HG02623 (cell line): Measurements from ENCODE around the gene FBXO24.
"Not testable (repeated sequence)": the region's sequence is repeated elsewhere in the genome, so short reads cannot be mapped to it uniquely, and the experiment has no call there.

ENCODE experiments used
- ATAC-seq: cut with Tn5 transposase; IDR thresholded peaks from one replicate; pipeline ENCODE4 v1.9.1; 2021; ENCODE audit warnings: moderate library complexity; ENCODE audit not compliant: unreplicated experiment

FBXO24 gene

DNA sequence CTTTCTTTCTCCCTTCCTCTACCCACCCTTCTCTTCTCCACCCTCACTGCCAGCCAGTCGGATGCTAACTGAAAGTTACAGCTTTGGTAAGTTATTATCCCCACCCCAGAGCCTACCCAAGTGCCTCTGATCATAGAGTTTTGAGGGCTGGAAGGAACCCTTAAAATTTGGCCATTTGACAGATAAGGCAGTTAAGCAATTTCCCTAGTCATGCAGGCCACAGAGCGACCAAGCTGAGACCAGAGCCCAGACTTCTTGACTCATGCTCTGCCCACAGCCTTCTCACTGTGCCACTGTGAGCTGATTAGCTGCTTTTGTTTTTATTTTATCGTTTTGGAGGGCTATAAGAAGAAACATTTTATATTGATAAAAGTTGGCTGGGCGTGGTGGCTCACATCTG is 29.6 kb upstream of the FBXO24 start:
- ATAC-seq: no peak

DNA sequence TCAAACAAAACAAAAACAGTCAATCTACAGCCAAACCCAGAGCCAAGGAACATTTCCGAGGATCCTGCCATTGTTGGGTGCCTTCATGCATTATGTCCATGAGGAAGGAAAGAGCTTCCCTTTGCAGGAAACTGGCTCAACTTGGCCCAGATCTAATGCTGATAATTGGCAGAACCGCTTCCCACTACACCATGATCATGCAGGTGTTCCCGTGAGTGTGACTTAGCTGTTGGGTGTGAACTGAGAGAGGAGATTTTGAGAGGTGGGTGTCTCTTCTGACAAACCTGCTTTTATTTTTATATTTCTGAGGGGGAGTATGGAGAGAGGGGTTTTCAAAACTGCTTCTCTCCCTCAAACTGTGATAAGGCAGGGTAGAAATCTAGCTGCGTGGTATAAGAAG is 27.0 kb upstream of the FBXO24 start:
- ATAC-seq: no peak

DNA sequence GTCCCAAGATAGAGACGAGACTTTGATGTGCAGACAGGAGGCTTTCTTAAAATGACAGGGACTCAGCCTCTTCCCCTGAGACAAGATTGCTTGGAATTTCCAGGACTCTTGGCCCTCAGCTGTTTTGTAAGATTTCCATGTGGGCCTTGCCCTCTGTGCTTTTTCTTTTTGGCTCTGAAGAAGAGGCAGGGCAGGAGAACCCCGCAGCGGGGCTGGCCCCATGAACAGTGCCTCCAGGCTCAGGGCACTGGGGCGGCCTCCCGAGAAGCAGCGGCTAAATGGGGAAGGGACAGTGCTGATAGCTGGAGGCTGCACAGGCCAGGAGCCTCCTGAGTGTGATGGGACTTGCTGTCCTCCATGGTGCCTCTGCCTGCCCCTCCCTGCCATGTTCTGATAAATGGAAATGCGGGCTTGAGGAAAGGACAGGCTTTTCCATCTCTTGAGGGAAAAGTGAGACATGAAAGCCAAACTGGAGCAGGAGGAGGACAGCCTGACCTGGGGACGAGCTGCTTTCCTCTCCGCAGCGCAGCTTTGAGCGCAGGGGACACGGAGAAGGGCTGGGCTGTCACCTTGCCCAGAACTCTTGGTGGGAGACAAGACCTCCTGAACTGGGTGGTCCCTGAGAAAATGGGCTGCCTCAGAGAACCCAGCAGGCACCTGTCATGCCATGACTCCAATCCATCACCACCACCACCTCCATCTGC is 24.5 kb upstream of the FBXO24 start:
- ATAC-seq: no peak

DNA sequence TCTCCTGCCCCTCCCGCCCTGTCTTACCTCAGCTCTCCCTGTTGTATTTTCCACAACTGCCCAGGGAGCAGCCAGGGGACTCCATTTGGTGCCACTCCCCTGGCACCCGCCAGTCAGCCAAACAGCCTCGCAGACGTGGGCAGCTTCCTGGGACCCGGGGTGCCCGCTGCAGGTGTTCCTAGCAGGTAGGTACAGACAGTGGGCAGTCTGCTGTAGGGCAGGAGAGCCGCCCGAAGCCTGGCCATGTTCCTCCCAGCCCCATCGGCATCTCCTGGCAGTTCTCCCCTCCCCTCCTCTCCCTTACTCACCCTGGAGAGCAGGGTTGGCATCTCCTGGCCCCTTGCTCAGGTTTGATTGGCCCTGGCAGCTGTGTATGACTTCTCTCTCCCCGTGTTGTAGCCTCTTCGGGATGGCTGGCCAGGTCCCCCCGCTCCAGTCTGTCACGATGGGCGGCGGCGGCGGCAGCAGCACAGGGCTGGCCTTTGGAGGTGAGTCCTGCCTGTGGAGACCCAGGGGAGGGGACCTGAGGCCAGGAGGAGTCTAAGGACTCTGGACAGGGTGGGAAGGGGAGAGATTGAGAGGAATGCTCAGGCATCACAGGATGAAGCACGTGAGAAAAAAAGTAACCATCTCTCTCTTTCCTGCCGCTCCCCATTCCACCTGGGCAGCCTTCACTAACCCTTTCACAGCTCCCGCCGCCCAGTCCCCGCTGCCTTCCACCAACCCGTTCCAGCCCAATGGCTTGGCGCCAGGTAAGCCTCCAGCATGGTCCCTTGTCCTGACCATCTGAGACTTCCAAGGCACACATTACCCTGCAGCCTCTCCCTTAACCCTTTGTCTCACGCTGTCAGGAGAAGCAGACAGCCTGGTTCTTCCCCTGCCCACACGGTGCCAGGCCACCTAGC is 23.7 kb upstream of the FBXO24 start:
- no peak for ATAC-seq

DNA sequence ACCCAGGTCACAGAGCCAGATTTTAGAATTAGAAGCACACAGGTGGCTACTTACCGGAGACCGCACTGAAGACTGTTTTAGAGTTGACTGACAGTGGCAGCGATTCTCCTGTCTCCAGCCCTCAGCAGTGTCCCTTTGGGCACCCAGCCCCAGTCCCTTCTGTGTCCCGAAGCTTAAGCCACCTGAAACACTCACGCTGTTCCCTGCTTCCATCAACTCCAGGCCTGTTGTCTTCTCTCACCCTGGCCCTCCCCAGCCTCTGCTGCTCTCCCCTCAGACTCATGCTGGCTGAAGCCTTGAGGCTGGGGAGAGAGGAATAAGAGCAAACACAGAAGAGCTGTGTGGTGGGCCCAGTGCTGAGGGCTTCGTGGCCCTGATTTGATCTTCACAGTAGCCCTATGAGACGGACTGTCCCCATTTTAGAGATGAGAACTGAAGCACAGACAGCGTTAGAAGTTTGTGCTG is 23.0 kb upstream of the FBXO24 start:
- ATAC-seq: no peak

DNA sequence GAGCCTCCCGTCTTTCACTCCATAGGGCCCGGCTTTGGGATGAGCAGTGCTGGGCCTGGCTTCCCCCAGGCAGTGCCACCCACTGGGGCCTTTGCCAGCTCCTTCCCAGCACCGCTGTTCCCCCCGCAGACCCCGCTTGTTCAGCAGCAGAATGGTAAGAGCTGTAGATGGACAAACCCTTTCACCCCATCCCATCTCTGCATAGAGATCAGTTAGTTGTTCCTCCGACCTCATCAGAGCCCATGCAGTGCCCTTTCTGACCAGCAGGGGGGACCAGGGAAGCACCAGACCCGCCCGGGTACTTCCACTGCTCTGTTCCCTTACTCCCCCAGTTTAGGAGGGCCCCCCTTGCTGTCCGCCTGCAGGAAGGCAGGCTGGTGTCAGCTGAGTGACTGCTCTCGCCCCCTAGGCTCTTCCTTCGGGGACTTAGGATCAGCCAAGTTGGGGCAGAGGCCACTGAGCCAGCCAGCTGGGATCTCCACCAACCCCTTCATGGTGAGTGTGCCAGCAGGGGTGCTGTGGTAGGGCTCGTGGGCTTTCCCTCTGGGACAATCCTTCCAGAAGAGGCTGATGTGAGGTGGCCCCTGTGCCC is 22.2 kb upstream of the FBXO24 start:
- ATAC-seq: no peak

DNA sequence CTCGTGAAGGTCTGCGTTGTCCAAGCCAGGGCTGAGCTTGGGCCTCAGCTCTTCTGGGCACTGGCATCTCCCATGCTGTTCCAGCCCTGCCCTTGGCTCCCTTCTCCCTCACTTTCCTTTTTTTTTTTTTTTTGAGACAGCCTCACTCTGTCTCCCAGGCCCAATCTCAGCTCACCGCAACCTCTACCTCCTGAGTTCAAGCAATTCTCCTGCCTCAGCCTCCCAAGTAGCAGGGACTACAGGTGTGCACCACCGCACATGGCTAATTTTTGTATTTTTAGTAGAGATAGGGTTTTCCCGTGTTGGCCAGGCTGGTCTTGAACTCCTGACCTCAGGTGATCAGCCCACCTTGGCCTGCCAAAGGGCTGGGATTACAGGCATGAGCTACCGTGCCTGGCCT is 21.7 kb upstream of the FBXO24 start:
- not testable (repeated sequence) for ATAC-seq

DNA sequence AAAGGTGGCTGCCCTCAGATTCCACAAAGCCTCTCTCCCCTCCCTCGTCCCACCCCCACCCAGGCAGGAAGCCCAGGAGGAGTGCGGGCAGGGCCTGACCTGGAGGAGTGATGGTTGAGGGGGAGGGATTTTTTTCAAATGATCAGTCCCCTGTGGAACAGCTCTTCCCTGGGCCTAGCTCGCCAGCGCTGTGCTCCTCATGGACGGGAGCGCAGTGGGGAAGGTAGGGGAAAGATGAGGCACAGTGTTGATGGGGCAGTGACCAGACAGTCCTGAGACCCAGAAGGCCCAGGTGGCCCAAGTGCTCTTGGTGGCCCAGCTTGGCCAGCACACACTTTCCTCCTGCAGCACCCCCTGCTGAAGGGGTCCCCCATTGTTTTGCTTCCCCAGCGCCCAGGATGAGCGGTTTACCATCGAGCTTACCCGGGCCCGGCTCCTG is 21.0 kb upstream of the FBXO24 start:
- no peak for ATAC-seq

DNA sequence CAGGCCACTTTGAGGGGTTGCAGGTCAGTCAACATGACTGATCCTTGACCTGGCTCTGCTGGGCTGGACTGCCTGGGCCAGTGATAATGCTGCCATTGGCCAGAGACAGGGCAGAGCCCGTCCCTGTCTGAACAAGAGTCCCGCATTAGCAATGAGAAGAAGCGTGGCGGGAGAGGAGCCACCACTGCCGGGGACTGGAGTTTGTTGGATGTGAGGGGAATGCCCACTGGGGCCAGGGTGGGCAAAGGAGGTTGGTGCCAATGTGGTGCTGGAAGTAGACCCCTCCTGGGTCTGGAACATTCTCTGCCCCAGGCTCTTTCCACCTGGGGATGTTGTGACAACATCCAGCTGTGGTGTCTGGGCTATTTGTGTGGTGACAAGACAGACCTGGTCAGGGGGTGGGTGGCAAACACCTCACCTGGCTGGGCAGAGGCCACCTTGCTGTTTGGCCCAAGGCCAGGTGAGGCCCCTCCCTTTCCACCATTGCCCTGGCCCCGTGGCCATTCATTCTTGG is 20.1 kb upstream of the FBXO24 start:
- no peak for ATAC-seq

DNA sequence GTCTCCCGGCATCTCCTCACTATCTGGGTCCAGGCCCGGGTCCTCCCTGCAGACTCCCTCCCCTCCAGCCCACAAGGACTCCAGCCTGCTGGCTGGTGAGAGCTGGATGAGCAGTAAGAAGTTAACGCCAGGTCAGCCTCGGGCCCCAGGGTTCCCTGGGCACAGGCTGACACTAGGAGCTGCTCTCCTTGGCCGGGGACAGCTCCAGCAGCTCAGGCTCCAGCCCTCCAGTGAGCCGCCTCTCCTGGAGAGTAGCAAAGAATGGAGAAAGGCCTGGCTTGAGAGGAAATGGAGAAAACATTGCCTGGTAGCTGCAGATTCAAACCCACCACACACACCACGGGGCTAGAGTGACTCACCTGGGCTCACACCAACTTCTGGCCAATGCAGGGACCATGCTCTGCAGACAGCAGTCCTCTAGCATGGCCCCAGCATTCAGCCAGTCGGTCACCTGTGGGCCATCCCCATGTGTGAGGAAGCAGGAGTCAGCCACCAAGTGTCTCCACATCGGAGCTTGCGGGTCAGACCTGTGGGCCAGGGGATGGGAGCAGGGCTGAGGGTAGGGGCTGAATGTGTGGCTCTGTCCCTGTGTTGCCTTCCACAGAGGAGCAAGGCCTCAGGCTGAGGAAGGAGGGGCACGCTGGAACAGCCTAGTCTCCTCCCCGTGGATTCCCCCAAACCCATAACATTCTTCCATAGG is 18.9 kb upstream of the FBXO24 start:
- no peak for ATAC-seq

DNA sequence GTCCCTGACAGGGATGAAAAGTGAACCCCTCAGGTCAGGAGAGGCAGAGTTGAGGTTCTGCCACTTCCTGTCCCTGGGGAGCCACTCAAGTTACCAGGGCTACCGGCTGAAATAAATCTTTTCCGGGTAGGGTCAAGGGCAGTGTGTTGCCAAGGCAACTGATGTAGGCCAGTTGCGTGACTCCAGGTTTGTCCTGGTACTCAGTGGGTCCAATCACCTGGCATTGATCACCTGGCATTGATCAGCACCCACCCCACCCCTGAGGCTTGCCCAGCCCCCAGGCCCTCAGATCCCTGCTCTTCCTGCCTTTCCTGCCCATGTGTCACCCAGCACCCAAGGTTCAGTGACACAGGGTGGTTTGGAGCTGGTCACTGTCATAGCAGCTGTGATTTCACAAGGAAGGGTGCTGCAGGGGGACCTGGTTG is 18.4 kb upstream of the FBXO24 start:
- ATAC-seq: no peak

DNA sequence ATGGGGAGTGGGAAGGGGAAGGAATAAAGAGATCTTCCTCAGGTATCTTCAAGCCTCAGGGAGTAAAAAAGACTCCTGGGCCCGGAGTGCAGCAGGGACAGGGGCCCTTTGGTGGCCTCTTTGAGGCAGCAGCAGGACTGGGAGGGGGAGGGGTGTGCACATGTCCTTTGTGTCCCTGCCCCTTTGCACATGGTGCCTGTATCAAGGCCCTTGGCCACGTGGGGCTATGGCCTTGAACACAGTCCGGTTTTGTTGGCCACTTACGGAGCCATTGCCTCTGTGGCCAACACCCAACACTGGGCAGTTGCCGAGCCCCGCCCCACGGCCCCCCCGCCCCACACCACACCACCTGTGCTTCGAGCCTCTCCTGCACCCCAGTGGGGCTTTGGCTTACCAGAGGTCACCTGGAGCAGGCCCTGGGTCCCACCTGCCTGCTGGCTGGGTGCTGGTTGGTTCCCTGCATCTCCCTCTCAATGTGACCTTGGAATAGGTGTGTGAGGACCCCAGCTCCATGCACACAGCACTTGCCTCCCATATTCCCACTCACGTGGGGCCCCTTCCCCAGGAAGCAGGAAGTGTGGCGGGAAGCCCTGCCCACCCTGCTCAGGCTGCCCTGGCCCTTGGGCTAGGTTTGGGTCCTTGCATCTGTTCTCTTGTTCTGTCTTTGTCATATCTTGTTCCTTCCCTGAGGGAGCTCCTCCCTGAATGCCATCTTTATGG is 17.8 kb upstream of the FBXO24 start:
- no peak for ATAC-seq

DNA sequence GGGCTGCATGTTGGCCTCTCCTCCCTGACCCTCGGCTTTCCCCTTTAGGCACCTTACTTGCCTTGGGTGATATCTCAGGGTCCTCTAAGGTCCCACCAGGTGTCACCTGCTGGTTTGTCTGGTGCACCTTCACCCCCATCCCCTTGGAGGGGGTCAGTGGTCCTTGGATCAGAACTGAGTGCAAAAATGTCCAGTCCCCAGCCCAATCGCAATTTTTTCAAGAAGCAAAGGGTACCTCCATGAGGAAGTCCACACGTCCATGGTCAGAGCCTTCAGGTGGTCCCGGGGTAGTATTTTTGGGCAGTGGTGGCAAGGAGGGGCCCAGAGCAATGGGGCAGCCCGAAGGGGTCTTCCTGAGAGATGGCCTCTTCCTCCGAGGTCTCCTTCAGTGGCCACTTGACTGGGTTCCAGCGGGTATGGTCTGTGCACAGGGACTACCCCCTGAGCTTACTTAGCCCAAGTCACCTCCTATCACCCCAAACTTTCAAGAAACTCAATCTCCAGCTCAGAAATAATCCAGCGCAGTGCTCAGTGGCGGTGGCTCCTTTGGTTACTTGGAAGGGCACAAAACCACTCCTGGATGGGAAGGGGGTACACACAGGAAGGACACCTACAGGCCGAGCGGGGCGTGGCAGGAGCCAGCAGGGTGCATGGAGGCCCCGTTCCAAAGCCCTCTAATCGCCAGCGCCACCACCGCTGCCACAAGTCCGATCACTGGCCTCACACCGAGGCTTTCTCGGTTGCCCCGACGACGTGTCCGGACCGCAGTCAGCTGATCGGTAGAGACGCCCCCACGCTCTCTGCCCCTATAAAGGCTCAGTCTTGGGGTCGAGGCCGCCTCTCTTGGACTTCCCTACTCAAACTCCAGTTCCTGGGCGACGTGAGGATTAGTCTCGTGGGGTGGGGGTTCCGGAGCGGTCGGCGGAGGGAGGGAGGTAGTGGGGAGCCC is 17.0 kb upstream of the FBXO24 start:
- no peak for ATAC-seq

DNA sequence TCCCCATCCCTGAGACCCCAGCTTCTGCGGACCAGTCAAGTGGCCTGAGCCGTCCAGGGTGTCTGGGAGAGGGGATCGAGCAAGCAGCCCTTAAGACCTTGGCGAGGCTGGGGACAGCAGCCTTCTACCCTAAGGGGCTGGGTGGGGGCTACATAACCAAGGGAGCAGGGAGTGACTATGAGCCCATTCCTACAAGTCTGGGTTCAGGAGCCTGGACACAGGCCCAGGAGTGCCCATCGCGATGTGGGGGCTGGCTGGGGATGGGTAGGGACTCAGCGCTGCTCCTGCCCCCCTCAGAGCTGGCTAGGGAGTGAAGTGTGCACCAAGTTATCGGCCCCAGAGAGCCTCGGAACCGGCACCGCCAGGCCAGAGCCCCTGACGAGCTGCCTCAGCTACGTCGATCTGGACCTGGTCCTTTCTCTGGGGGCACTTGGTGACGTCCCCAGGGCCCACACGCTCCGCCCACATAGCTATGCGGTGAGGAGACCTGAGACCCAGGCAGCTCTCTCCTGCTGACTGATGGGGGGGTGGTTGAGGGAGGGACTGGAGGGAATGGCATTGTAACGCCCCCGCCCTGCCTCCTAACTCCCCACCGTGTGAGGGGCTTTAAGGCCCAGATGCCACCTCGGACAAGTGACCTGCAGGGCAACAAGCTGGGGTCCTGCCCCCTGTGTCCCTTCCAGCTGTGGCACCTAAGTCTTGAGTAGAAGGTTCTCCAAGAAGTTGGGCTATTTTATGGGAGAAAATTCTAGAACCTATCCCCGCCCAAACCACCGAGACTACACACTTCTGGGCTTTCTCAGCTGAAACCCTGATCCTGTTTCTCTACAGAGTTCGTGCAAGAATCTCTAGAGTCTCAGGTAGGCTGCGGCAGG is 14.9 kb upstream of the FBXO24 start:
- no peak for ATAC-seq

DNA sequence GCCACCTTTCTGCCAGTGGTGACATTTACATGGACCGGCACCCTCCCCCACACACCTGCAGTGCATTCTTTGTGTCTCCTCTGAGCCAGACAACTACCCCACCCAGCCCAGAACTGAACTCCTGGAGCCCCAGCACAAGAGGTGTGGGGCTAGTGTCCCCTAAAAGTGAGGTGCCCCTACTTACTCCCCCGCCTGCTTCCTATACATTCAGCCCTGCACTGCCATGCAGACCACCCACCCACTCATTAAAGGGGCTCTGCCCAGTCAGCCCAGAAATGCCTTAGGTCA is 14.4 kb upstream of the FBXO24 start:
- no peak for ATAC-seq

DNA sequence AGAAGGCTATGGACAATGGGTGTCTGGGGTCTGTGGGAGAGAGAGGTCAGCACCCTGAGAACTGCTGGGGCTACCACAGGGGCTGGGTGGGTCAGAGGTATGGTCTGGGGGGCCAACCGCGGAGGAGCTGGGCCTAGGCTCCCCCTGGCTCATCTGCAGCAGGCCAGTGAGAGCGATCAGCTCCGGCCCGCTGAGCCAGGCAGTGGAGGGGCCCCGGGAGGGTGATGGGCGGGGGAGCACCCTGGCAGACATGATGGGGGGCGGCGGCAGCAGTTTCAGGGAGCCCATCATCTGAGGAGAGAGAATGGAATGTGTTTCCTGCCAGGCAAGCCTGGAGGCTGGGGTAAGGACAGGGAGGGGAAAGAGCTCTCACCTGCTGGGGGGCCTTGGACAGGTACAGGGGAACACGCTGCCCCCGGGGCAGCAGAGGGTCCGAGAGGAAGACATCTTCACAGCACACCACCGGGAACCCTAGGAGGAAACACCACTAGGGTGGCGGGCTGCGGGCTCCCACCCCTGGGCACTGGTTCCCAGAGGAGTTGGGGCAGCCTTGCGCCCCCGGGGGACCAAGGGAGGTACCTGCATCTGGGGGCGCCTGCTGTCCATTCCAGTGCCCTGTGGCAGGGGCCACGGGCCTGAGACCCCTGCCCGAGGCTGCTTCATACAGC is 13.7 kb upstream of the FBXO24 start:
- ATAC-seq: no peak

DNA sequence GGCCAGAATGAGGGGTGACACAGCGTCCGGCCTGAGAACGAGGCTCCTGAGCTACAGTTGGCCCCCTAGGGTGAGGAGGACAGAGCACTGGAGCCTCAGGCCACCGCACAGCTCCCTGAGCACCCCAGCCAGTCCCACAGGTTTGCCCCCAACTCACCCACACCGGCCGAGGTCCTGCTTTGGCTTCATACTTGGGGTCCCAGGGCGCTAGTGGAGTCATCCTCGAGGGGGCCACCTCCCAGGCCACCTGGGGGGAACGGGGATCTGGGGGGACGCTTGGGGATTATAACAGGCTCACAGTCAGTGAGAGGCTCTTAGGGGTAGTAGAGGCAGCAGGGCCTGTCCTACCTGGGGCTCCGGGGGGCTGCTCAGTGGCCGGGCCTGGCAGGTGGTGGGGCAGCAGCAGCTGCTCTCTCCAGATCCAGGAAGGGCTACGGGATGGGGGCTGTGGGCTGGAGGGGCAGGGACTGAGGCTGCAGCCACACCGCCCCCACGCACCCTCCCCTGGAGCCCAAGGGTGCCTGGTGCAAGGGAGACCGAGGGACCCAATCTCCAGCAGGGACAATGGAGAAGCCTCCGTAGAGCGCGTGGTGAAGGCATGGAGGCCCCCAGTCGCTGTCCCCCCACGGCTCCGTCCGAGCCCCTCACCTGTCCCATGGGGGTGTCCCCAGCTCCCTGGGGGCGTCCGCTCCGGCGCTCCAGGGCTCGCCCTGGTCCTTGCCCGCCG is 13.0 kb upstream of the FBXO24 start:
- ATAC-seq: no peak
